Kidney glomerular epithelial cell (primary cell): ENCODE data around the gene PLEKHG5.

Source experiments
- DNase-seq: peaks from one replicate; lab custom pipeline; 2025; lab: John Stamatoyannopoulos, UW

Gene PLEKHG5

GRCh38 chr1:6510493-6510892 lies 19.0 kb upstream of the PLEKHG5 start:
- no peak for DNase-seq

GRCh38 chr1:6509919-6510291 lies 18.4 kb upstream of the PLEKHG5 start:
- no peak for DNase-seq

- no peak for DNase-seq
These were observed 17.9 kb upstream of the PLEKHG5 start for GRCh38 chr1:6509220-6509918.

GRCh38 chr1:6508816-6509189 lies 17.3 kb upstream of the PLEKHG5 start:
- no peak for DNase-seq

- no peak for DNase-seq
These were observed 16.8 kb upstream of the PLEKHG5 start for GRCh38 chr1:6508154-6508815.

GRCh38 chr1:6507461-6507911 lies 16.0 kb upstream of the PLEKHG5 start:
- no peak for DNase-seq

GRCh38 chr1:6507037-6507428 lies 15.6 kb upstream of the PLEKHG5 start:
- no peak for DNase-seq

GRCh38 chr1:6506210-6507036 lies 15.0 kb upstream of the PLEKHG5 start:
- no peak for DNase-seq

GRCh38 chr1:6505367-6506209 lies 14.1 kb upstream of the PLEKHG5 start:
- DNase-seq: no peak

- no peak for DNase-seq
These were observed 13.4 kb upstream of the PLEKHG5 start for GRCh38 chr1:6504887-6505286.

GRCh38 chr1:6503884-6504602 lies 12.6 kb upstream of the PLEKHG5 start:
- DNase-seq: no peak

- no peak for DNase-seq
These were observed 10.8 kb upstream of the PLEKHG5 start for GRCh38 chr1:6502000-6502891.

- no peak for DNase-seq
These were observed 9.9 kb upstream of the PLEKHG5 start for GRCh38 chr1:6501279-6501813.

- DNase-seq: no peak
These were observed 9.2 kb upstream of the PLEKHG5 start for GRCh38 chr1:6500544-6501278.

GRCh38 chr1:6499296-6499695 lies 7.8 kb upstream of the PLEKHG5 start:
- no peak for DNase-seq

GRCh38 chr1:6498576-6499111 lies 7.2 kb upstream of the PLEKHG5 start:
- no peak for DNase-seq

- DNase-seq: no peak
These were observed 6.6 kb upstream of the PLEKHG5 start for GRCh38 chr1:6497867-6498575.

- DNase-seq: no peak
These were observed 5.9 kb upstream of the PLEKHG5 start for GRCh38 chr1:6497215-6497866.
